GM20000 (cell line): ENCODE results near the gene ERBB4.
A peak's percentile ranks its signal among the peaks of the same experiment; 100 is the strongest.

ENCODE experiments used
- DNase-seq: peaks from one replicate; pipeline ENCODE4 v3.0.0; 2012; ENCODE audit warnings: low spot score
- CTCF ChIP-seq: IDR thresholded peaks from 2 replicates; pipeline ENCODE4 v1.5.1; 2012; ENCODE audit warnings: mild to moderate bottlenecking, control low read depth; ENCODE audit errors: extremely low read depth, missing control alignments

The ERBB4 gene

GRCh38 chr2:211463397-211463796, 1075.2 kb downstream of the ERBB4 start:
- no peak for TF ChIP-seq CTCF
- DNase-seq = no peak

- no peak for DNase-seq
- no peak for TF ChIP-seq CTCF
Measured at GRCh38 chr2:211458974-211459373, 1079.6 kb downstream of the ERBB4 start.

GRCh38 chr2:211457325-211457724, 1081.3 kb downstream of the ERBB4 start:
- TF ChIP-seq CTCF = no peak
- no peak for DNase-seq

- peak; percentile 99 for TF ChIP-seq CTCF
- DNase-seq = peak; percentile 32
Measured at GRCh38 chr2:211455216-211455841, 1083.3 kb downstream of the ERBB4 start.

GRCh38 chr2:211454679-211455078, 1083.9 kb downstream of the ERBB4 start:
- no peak for DNase-seq
- no peak for TF ChIP-seq CTCF

- DNase-seq = no peak
- TF ChIP-seq CTCF = no peak
Measured at GRCh38 chr2:211453311-211453887, 1085.2 kb downstream of the ERBB4 start.

GRCh38 chr2:211451642-211452041, 1087.0 kb downstream of the ERBB4 start:
- no peak for TF ChIP-seq CTCF
- DNase-seq = no peak
